Peyer's patch (tissue), 4 donors: ENCODE data around the gene GSC2. TPM values are rescaled to one million over a fixed set of nuclear protein-coding genes. Genes with fewer than 3 reads are reported as not detected.

ENCODE experiments used
- DNase-seq, 3 donors: peaks; one replicate each; pipeline ENCODE4 v3.0.0-alpha.2; 2017 to 2019
- H3K27ac ChIP-seq, 4 donors: fragments of 200-600 bp; sonication (generic); one replicate each; pipeline ENCODE4 v1.5.1; 2016 to 2019
- H3K27me3 ChIP-seq, 2 donors: fragments of 200-600 bp; sonication (generic); one replicate each; pipeline ENCODE4 v1.5.1; 2019
- H3K36me3 ChIP-seq, 3 donors: fragments of 200-600 bp; sonication (generic); one replicate each; pipeline ENCODE4 v1.5.1; 2016 to 2019
- H3K4me1 ChIP-seq, 4 donors: fragments of 200-600 bp; sonication (generic); one replicate each; pipeline ENCODE4 v1.5.1; 2016 to 2019
- H3K4me3 ChIP-seq, 4 donors: fragments of 200-600 bp; sonication (generic); 1 replicate in 3 of 4; 2 replicates in 1 of 4; pipeline ENCODE4 v1.5.1; 2016 to 2019; ENCODE audit warnings: mild to moderate bottlenecking in 1 of 4
- H3K9me3 ChIP-seq, 4 donors: fragments of 200-600 bp; sonication (generic); one replicate each; pipeline ENCODE4 v1.5.1; 2016 to 2019; ENCODE audit warnings: mild to moderate bottlenecking in 1 of 4
- POLR2A ChIP-seq, 2 donors: fragments of 450-650 bp; IDR thresholded peaks; one replicate each; pipeline ENCODE4 v1.5.1; 2017; ENCODE audit warnings: antibody characterized with exemption in 2 of 2, mild to moderate bottlenecking in 2 of 2, moderate library complexity in 2 of 2
- total RNA-seq, 4 donors: library from RNA; depleted of rRNA; stranded (reverse); fragments of >200 nt; gene quantifications; one replicate each; pipeline ENCODE4 v1.1.0, GENCODE V29; 2016
- TF ChIP-seq, protein P1 (sequence below), 6 experiments: fragments of 450-650 bp in 4 of 6; fragments of 200-600 bp in 2 of 6; sonication (generic) in 1 of 6; IDR thresholded peaks; one replicate each; pipeline ENCODE4 v1.5.1; 2017 to 2019; ENCODE audit warnings: antibody characterized with exemption in 6 of 6, mild to moderate bottlenecking in 3 of 6, moderate library complexity in 1 of 6

Gene GSC2
- total RNA-seq, 4 donors from 2014 or later: not detected

DNA sequence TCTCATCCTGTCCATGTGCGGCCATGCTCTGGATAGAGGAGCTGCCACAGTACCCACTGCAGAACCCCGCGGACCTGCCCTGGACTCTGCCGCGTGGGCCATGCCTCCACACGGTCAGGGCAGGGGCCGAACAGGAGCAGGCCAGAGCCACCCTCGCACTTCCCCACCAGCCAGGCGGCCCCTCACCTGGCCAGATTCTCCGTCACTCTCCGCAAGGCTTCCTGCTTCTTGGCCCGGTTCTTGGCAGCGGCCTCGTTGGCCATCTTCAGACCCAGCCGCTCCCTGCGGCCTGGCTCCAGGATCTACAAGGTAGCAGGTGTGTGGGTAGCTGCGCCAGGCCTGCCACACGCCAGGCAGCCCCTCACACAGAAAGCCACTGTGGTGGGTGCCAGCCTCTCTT is 15.2 kb downstream of the GSC2 start:
- Histone ChIP-seq H3K27me3 (no peaks in the 10 kb centered on the region), H3K27ac (no peak overlapping the region), H3K36me3 (peaks cover 0 to 60% (median 0%) of the 10 kb centered on the region in 3 donors), H3K4me3 (no peak overlapping the region), H3K4me1 (no peaks in the 10 kb centered on the region), H3K9me3 (no peaks in the 10 kb centered on the region)
- TF ChIP-seq POLR2A (IDR thresholded peaks at IDR 0.05): no peak
- TF ChIP-seq, protein P1, sequence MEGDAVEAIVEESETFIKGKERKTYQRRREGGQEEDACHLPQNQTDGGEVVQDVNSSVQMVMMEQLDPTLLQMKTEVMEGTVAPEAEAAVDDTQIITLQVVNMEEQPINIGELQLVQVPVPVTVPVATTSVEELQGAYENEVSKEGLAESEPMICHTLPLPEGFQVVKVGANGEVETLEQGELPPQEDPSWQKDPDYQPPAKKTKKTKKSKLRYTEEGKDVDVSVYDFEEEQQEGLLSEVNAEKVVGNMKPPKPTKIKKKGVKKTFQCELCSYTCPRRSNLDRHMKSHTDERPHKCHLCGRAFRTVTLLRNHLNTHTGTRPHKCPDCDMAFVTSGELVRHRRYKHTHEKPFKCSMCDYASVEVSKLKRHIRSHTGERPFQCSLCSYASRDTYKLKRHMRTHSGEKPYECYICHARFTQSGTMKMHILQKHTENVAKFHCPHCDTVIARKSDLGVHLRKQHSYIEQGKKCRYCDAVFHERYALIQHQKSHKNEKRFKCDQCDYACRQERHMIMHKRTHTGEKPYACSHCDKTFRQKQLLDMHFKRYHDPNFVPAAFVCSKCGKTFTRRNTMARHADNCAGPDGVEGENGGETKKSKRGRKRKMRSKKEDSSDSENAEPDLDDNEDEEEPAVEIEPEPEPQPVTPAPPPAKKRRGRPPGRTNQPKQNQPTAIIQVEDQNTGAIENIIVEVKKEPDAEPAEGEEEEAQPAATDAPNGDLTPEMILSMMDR (IDR thresholded peaks at IDR 0.05): no peak
- DNase-seq: no peak

DNA sequence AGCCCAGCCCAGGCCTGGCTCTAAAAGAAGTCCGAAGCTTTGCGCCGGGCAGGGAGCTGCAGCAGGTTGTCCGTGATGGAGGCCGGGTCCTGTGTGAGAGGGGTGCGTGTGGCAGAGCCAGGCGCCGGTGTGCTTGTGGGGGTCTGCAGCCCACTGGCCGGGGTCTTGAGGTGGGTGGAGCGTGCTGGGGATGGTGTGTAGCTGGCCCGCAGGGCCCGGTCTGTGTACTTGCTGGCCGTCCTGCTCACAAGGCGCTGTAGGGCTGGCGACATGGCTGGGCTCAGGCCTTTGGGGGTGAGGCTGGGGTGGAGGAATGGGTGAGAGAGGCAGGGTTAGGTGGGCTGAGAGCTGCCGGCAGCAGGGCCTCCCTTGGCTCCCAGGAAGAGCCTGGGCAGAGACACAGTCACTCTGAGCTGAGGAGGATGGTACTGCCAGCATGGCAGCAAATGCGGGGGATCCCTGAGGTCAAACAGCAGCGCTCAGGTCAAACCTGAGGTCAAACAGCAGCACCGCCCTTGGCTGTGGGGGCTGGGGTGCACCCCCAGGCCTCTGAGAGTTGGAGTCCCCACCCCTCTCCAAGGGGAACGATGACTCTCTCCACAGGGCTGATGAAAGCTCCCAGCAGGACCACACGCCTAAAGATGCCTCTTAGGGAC is 15.8 kb downstream of the GSC2 start:
- H3K4me3 ChIP-seq: no peak overlapping the region
- no peak for DNase-seq
- TF ChIP-seq, protein P1 (IDR thresholded peaks at IDR 0.05): no peak

DNA sequence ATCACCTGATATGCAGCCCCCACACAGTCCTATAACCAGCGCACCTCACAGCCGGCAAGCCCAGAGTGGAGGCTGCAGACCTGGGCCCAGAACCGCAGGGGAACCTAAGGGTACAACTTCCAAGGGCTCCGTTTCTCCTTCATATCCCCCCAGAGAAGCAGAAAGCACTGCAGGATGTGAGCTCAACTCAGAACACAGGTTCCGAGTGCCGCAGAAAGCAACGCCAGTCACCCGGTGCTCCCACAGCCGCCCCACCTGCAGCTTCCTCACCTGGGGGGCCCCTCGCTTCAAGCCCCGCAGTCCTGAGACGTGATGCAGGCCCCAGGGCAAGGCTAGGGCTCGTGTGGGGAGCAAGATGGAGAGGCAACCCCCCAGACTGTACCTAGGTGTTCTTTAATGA is 16.5 kb downstream of the GSC2 start:
- Histone ChIP-seq H3K27ac (no peak overlapping the region), H3K36me3 (peaks cover 0 to 47% (median 0%) of the 10 kb centered on the region in 3 donors), H3K4me3 (no peak overlapping the region), H3K9me3 (no peaks in the 10 kb centered on the region), H3K27me3 (no peaks in the 10 kb centered on the region), H3K4me1 (no peaks in the 10 kb centered on the region)
- no peak for TF ChIP-seq POLR2A (IDR thresholded peaks at IDR 0.05)
- TF ChIP-seq, protein P1 (IDR thresholded peaks at IDR 0.05): no peak
- no peak for DNase-seq

More for the DNA sequence above, 15.8 kb downstream of the GSC2 start:
- peaks cover 0 to 55% (median 0%) of the 10 kb centered on the region in 3 donors for H3K36me3 ChIP-seq
- no peaks in the 10 kb centered on the region for H3K27me3 ChIP-seq
- H3K27ac ChIP-seq: no peak overlapping the region
- no peaks in the 10 kb centered on the region for H3K9me3 ChIP-seq
- no peaks in the 10 kb centered on the region for H3K4me1 ChIP-seq

DNA sequence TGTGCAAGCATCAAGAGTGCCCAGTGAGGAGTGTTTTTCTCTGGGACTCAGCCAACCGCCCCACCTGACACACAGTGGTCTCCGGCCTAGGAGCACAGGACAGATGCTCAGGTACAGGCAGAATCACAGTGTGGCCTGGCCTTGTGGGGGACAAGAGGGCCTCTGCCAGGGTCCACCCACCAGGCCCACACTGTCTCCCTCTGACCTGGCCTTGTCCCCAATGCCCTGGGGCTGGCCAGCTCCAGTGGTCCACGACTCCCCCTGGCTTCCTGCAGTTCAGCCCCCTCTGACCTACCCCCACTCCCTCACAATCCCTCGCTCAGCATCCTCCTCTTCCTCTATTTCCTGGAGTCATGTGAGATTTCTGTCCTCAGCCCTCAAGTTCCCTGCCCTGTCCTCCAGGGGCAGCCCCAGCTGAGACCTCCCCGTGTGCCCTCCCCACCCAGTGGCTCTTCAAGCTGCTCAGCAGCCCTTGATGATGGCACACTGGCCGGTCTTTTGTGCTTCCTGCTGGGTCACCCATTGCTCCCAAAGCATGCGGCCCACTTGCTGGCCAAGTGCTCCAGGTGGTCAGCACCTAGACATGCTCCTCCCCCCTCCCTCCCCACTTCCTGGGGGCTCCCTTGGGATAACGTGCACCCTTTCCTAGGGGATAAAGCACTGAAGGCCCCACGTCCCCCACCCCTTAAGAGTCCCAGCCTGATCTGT is 17.2 kb downstream of the GSC2 start:
- H3K9me3 ChIP-seq: no peaks in the 10 kb centered on the region
- peaks cover 0 to 40% (median 0%) of the 10 kb centered on the region in 3 donors for H3K36me3 ChIP-seq
- no peaks in the 10 kb centered on the region for H3K27me3 ChIP-seq
- TF ChIP-seq, protein P1 (IDR thresholded peaks at IDR 0.05): no peak
- TF ChIP-seq POLR2A (IDR thresholded peaks at IDR 0.05): no peak
- no peak overlapping the region for H3K4me3 ChIP-seq
- no peaks in the 10 kb centered on the region for H3K4me1 ChIP-seq
- no peak overlapping the region for H3K27ac ChIP-seq
- DNase-seq: no peak

DNA sequence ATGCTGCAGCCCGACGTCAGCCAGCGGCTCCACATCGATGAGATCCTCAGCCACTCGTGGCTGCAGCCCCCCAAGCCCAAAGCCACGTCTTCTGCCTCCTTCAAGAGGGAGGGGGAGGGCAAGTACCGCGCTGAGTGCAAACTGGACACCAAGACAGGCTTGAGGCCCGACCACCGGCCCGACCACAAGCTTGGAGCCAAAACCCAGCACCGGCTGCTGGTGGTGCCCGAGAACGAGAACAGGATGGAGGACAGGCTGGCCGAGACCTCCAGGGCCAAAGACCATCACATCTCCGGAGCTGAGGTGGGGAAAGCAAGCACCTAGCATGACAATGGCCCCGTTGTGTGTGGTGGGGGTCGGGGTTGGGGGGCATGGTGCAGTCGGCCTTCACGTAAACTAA is 17.9 kb downstream of the GSC2 start:
- H3K4me3 ChIP-seq: no peak overlapping the region
- TF ChIP-seq POLR2A (IDR thresholded peaks at IDR 0.05): no peak
- TF ChIP-seq, protein P1 (IDR thresholded peaks at IDR 0.05): no peak
- no peaks in the 10 kb centered on the region for H3K4me1 ChIP-seq
- H3K36me3 ChIP-seq: peaks cover 0 to 33% (median 0%) of the 10 kb centered on the region in 3 donors
- H3K9me3 ChIP-seq: no peaks in the 10 kb centered on the region
- no peak overlapping the region for H3K27ac ChIP-seq
- no peak for DNase-seq
- no peaks in the 10 kb centered on the region for H3K27me3 ChIP-seq
